NCI-H524 treated with DMSO at 0.1 percent for 48 hours (cell line): Measurements from ENCODE around the gene NUMB.
A peak's percentile ranks its signal among the peaks of the same experiment; 100 is the strongest.
"Not testable (repeated sequence)": the region's sequence is repeated elsewhere in the genome, so short reads cannot be mapped to it uniquely, and the experiment has no call there.

Source experiments
- DNase-seq: peaks from one replicate; lab custom pipeline; 2025; lab: John Stamatoyannopoulos, UW

The NUMB gene

GRCh38 chr14:73359445-73359844 lies 98.9 kb downstream of the NUMB start:
- DNase-seq: no peak

- DNase-seq: no peak
Measured at GRCh38 chr14:73358187-73358586, 100.2 kb downstream of the NUMB start.

GRCh38 chr14:73349091-73349490 lies 109.3 kb downstream of the NUMB start:
- DNase-seq: not testable (repeated sequence)

GRCh38 chr14:73344319-73344718 lies 114.0 kb downstream of the NUMB start:
- DNase-seq: peak; percentile 99

GRCh38 chr14:73342670-73343069 lies 115.7 kb downstream of the NUMB start:
- no peak for DNase-seq

GRCh38 chr14:73339846-73340595 lies 118.3 kb downstream of the NUMB start:
- DNase-seq: peak; percentile 49

GRCh38 chr14:73339206-73339605 lies 119.1 kb downstream of the NUMB start:
- DNase-seq: no peak

- no peak for DNase-seq
Measured at GRCh38 chr14:73338551-73338950, 119.8 kb downstream of the NUMB start.

GRCh38 chr14:73333031-73333430 lies 125.3 kb downstream of the NUMB start:
- DNase-seq: peak; percentile 60

GRCh38 chr14:73325630-73326299 lies 132.6 kb downstream of the NUMB start:
- DNase-seq: no peak

GRCh38 chr14:73325063-73325462 lies 133.3 kb downstream of the NUMB start:
- DNase-seq: no peak

- DNase-seq: no peak
Measured at GRCh38 chr14:73324533-73324932, 133.8 kb downstream of the NUMB start.

GRCh38 chr14:73323896-73324399 lies 134.4 kb downstream of the NUMB start:
- DNase-seq: no peak

GRCh38 chr14:73313151-73313550 lies 145.2 kb downstream of the NUMB start:
- no peak for DNase-seq

- no peak for DNase-seq
Measured at GRCh38 chr14:73312687-73313086, 145.7 kb downstream of the NUMB start.

- no peak for DNase-seq
Measured at GRCh38 chr14:73311708-73312030, 146.7 kb downstream of the NUMB start.

- DNase-seq: not testable (repeated sequence)
Measured at GRCh38 chr14:73309207-73309606, 149.1 kb downstream of the NUMB start.

- no peak for DNase-seq
Measured at GRCh38 chr14:73307261-73307660, 151.1 kb downstream of the NUMB start.

GRCh38 chr14:73305499-73305898 lies 152.8 kb downstream of the NUMB start:
- DNase-seq: no peak

- DNase-seq: peak; percentile 24
Measured at GRCh38 chr14:73295198-73295796, 163.0 kb downstream of the NUMB start.

- DNase-seq: no peak
Measured at GRCh38 chr14:73293782-73294781, 164.3 kb downstream of the NUMB start.

GRCh38 chr14:73290279-73290678 lies 168.1 kb downstream of the NUMB start:
- no peak for DNase-seq
